HepG2 (cell line): ENCODE results near the gene NAB2. TPM values are rescaled to one million over a fixed set of nuclear protein-coding genes. Genes with fewer than 3 reads are reported as not detected.

Source experiments
- CC2D1A ChIP-seq: sonication (generic); formaldehyde crosslinking; IDR thresholded peaks from 2 replicates; pipeline ENCODE4 v1.8.1; 2023; ENCODE audit warnings: mild to moderate bottlenecking, missing genetic modification reagents
- FLYWCH1 ChIP-seq: sonication (generic); formaldehyde crosslinking; IDR thresholded peaks from 2 replicates; pipeline ENCODE4 v1.8.1; 2023; ENCODE audit warnings: mild to moderate bottlenecking, missing genetic modification reagents
- HIVEP1 ChIP-seq: sonication (generic); formaldehyde crosslinking; IDR thresholded peaks from 2 replicates; pipeline ENCODE4 v1.4.0; 2020; ENCODE audit warnings: mild to moderate bottlenecking, missing genetic modification reagents
- MXD4 ChIP-seq: IDR thresholded peaks from 2 replicates; pipeline ENCODE4 v1.6.1; 2016; ENCODE audit warnings: mild to moderate bottlenecking, missing biosample characterization, missing genetic modification reagents
- PHF20 ChIP-seq: sonication (generic); formaldehyde crosslinking; IDR thresholded peaks from 2 replicates; pipeline ENCODE4 v1.5.0; 2020; ENCODE audit warnings: mild to moderate bottlenecking, missing genetic modification reagents
- ZBTB21 ChIP-seq: sonication (generic); formaldehyde crosslinking; IDR thresholded peaks from 2 replicates; pipeline ENCODE4 v1.4.0; 2020; ENCODE audit warnings: missing genetic modification reagents
- ZC3H4 ChIP-seq: sonication (generic); formaldehyde crosslinking; IDR thresholded peaks from 2 replicates; pipeline ENCODE4 v1.4.0; 2020; ENCODE audit warnings: missing genetic modification reagents, borderline replicate concordance
- ZFAT ChIP-seq: sonication (generic); formaldehyde crosslinking; conservative IDR thresholded peaks from 2 replicates; pipeline ENCODE4 v1.8.1; 2023; ENCODE audit warnings: missing genetic modification reagents, inconsistent platforms
- ZFP82 ChIP-seq: sonication (generic); formaldehyde crosslinking; IDR thresholded peaks from 2 replicates; pipeline ENCODE4 v1.5.1; 2020; ENCODE audit warnings: mild to moderate bottlenecking, missing genetic modification reagents, borderline replicate concordance
- ZKSCAN8 ChIP-seq: IDR thresholded peaks from 2 replicates; pipeline ENCODE4 v1.6.1; 2016; ENCODE audit warnings: borderline replicate concordance, missing genetic modification reagents, missing compliant biosample characterization
- ZNF142 ChIP-seq: sonication (generic); formaldehyde crosslinking; IDR thresholded peaks from 2 replicates; pipeline ENCODE4 v1.4.0; 2020; ENCODE audit warnings: missing genetic modification reagents
- ZNF382 ChIP-seq: sonication (generic); formaldehyde crosslinking; IDR thresholded peaks from 2 replicates; pipeline ENCODE4 v1.5.0; 2020; ENCODE audit warnings: missing genetic modification reagents, mild to moderate bottlenecking, borderline replicate concordance
- ZNF646 ChIP-seq: sonication (generic); formaldehyde crosslinking; IDR thresholded peaks from 2 replicates; pipeline ENCODE4 v1.9.0; 2021; ENCODE audit warnings: mild to moderate bottlenecking, missing genetic modification reagents
- ZNF841 ChIP-seq: sonication (generic); formaldehyde crosslinking; IDR thresholded peaks from 2 replicates; pipeline ENCODE4 v1.8.1; 2023; ENCODE audit warnings: missing genetic modification reagents, borderline replicate concordance
- polyA plus RNA-seq, 8 experiments: library from polyadenylated mRNA; depleted of rRNA in 3 of 8; stranded (reverse) in 7 of 8; unstranded in 1 of 8; fragments of >200 nt; fragmentation: Illumina TruSeq in 4 of 8; extraction: Trizol in 4 of 8; gene quantifications; 2 replicates each; pipeline versions ENCODE4 v1.2.1 to v1.2.3, GENCODE V29; 2011 to 2016; ENCODE audit warnings: low read depth in 4 of 8, missing spikeins in 1 of 8, mixed read lengths in 1 of 8; ENCODE audit not compliant: insufficient read depth in 1 of 8
- total RNA-seq, 5 experiments: library from RNA; depleted of rRNA; stranded (reverse); fragments of >200 nt; fragmentation: Illumina TruSeq; extraction: Trizol; gene quantifications; 2 replicates each; pipeline ENCODE4 v1.2.3, GENCODE V29; 2016; ENCODE audit warnings: low read depth in 1 of 5

Gene NAB2
- total and polyA plus RNA-seq, 2 of the 13 experiments (the other 11 are each of a cell fraction or from before 2014, with no cell fraction given), result 11.7 to 12.9 TPM

- no peak for TF ChIP-seq ZNF142 (CRISPR knock-in tag)
- no peak for TF ChIP-seq ZNF841 (CRISPR knock-in tag)
- TF ChIP-seq PHF20, result no peak
- no peak for TF ChIP-seq ZNF382
- no peak for TF ChIP-seq ZBTB21 (CRISPR knock-in tag)
- no peak for TF ChIP-seq ZNF646 (CRISPR knock-in tag)
- TF ChIP-seq CC2D1A, result no peak
- no peak for TF ChIP-seq ZFP82 (CRISPR knock-in tag)
- TF ChIP-seq ZKSCAN8 (CRISPR knock-in tag), result no peak; the same call in 1 of the 2 replicates
- no peak for TF ChIP-seq ZFAT (CRISPR knock-in tag)
- 0 out of 2 replicates have a peak, but pooled peaks have one; percentile 27 for TF ChIP-seq MXD4
- TF ChIP-seq FLYWCH1 (CRISPR knock-in tag), result no peak
- TF ChIP-seq ZC3H4 (CRISPR knock-in tag), result no peak
- no peak for TF ChIP-seq HIVEP1 (CRISPR knock-in tag)
Observed at GRCh38 chr12:57101892-57102695, 13.2 kb downstream of the NAB2 start (continued).
